NCI-H1417 treated with DMSO at 0.1 percent for 48 hours (cell line): ENCODE measurements around the gene LRP1B.

ENCODE experiments used
- DNase-seq: peaks from one replicate; lab custom pipeline; 2025; lab: John Stamatoyannopoulos, UW

The LRP1B gene

GRCh38 chr2:141590620-141591019, 540.2 kb downstream of the LRP1B start:
- DNase-seq = no peak

GRCh38 chr2:141589314-141589713, 541.5 kb downstream of the LRP1B start:
- no peak for DNase-seq

- no peak for DNase-seq
These were observed 543.8 kb downstream of the LRP1B start for GRCh38 chr2:141586985-141587384.

- DNase-seq = no peak
These were observed 548.6 kb downstream of the LRP1B start for GRCh38 chr2:141582213-141582612.

GRCh38 chr2:141579071-141579470, 551.7 kb downstream of the LRP1B start:
- no peak for DNase-seq

- no peak for DNase-seq
These were observed 560.2 kb downstream of the LRP1B start for GRCh38 chr2:141570474-141571131.

GRCh38 chr2:141569941-141570340, 560.9 kb downstream of the LRP1B start:
- DNase-seq = no peak

GRCh38 chr2:141565597-141565996, 565.2 kb downstream of the LRP1B start:
- no peak for DNase-seq

GRCh38 chr2:141560723-141561122, 570.1 kb downstream of the LRP1B start:
- no peak for DNase-seq

- no peak for DNase-seq
These were observed 573.3 kb downstream of the LRP1B start for GRCh38 chr2:141557329-141558095.

GRCh38 chr2:141555876-141556470, 574.8 kb downstream of the LRP1B start:
- DNase-seq = no peak

GRCh38 chr2:141554810-141555209, 576.0 kb downstream of the LRP1B start:
- peak; percentile 46 for DNase-seq

- no peak for DNase-seq
These were observed 596.0 kb downstream of the LRP1B start for GRCh38 chr2:141534666-141535362.

GRCh38 chr2:141529659-141530058, 601.2 kb downstream of the LRP1B start:
- DNase-seq = no peak

GRCh38 chr2:141528990-141529389, 601.8 kb downstream of the LRP1B start:
- no peak for DNase-seq

GRCh38 chr2:141526760-141527159, 604.1 kb downstream of the LRP1B start:
- no peak for DNase-seq

GRCh38 chr2:141524777-141525176, 606.0 kb downstream of the LRP1B start:
- DNase-seq = no peak

GRCh38 chr2:141523199-141523598, 607.6 kb downstream of the LRP1B start:
- no peak for DNase-seq

GRCh38 chr2:141522702-141523101, 608.1 kb downstream of the LRP1B start:
- DNase-seq = no peak

GRCh38 chr2:141522048-141522447, 608.8 kb downstream of the LRP1B start:
- no peak for DNase-seq

GRCh38 chr2:141519906-141520305, 610.9 kb downstream of the LRP1B start:
- DNase-seq = no peak

GRCh38 chr2:141517852-141518421, 612.9 kb downstream of the LRP1B start:
- no peak for DNase-seq
